Measurements from ENCODE around the gene CYTIP. TPM values are rescaled to one million over a fixed set of nuclear protein-coding genes. Genes with fewer than 3 reads are reported as not detected.

The CYTIP gene
- total and polyA plus RNA-seq, 2 donors from 2014 or later = 3.5 to 24.0 TPM

- FAIRE-seq (no peak), DNase-seq (no peak)
- H3K27me3 ChIP-seq (ENCODE audit: control insufficient read depth, insufficient read depth, low read length) = no peaks in the 10 kb centered on the region
- TF ChIP-seq CTCF (IDR thresholded peaks at IDR 0.05; ENCODE audit: borderline replicate concordance, extremely low read depth, insufficient read depth) = no peak
- H3K9ac ChIP-seq (ENCODE audit: low read length in 3 of 3) = no peak overlapping the region
- no peak overlapping the region for H3K27ac ChIP-seq (ENCODE audit: low read depth in 2 of 2, low read length in 2 of 2)
- peaks cover 0 to 2% (median 0%) of the 10 kb centered on the region in 3 donors for H3K4me1 ChIP-seq (ENCODE audit: control insufficient read depth in 2 of 3, insufficient read depth in 2 of 3, low read depth in 1 of 3, low read length in 3 of 3)
- no peak overlapping the region for H3K4me3 ChIP-seq (ENCODE audit: low read length in 3 of 3)
- H3K36me3 ChIP-seq (ENCODE audit: control insufficient read depth in 2 of 3, insufficient read depth in 3 of 3, low read length in 3 of 3) = no peaks in the 10 kb centered on the region
- H3K9me3 ChIP-seq (ENCODE audit: control insufficient read depth in 2 of 3, insufficient read depth in 1 of 3, low read length in 3 of 3) = no peaks in the 10 kb centered on the region
- intact Hi-C loops (cut with DNase I) = no loop called here
Measured at GRCh38 chr2:157477919-157478318, 34.0 kb upstream of the CYTIP start.

GRCh38 chr2:157476953-157477709 lies 33.2 kb upstream of the CYTIP start:
- no peak for FAIRE-seq

GRCh38 chr2:157475722-157476390 lies 32.0 kb upstream of the CYTIP start:
- no peaks in the 10 kb centered on the region for H3K27me3 ChIP-seq (ENCODE audit: control insufficient read depth, insufficient read depth, low read length)
- peaks cover 0 to 2% (median 0%) of the 10 kb centered on the region in 3 donors for H3K4me1 ChIP-seq (ENCODE audit: control insufficient read depth in 2 of 3, insufficient read depth in 2 of 3, low read depth in 1 of 3, low read length in 3 of 3)
- no peak for TF ChIP-seq CTCF (IDR thresholded peaks at IDR 0.05; ENCODE audit: borderline replicate concordance, extremely low read depth, insufficient read depth)
- H3K9ac ChIP-seq (ENCODE audit: low read length in 3 of 3) = no peak overlapping the region
- DNase-seq (no peak), FAIRE-seq (no peak)
- H3K36me3 ChIP-seq (ENCODE audit: control insufficient read depth in 2 of 3, insufficient read depth in 3 of 3, low read length in 3 of 3) = no peaks in the 10 kb centered on the region
- H3K9me3 ChIP-seq (ENCODE audit: control insufficient read depth in 2 of 3, insufficient read depth in 1 of 3, low read length in 3 of 3) = no peaks in the 10 kb centered on the region
- no peak overlapping the region for H3K27ac ChIP-seq (ENCODE audit: low read depth in 2 of 2, low read length in 2 of 2)
- no peak overlapping the region for H3K4me3 ChIP-seq (ENCODE audit: low read length in 3 of 3)
- intact Hi-C loops (cut with DNase I) = no loop called here

More at GRCh38 chr2:157476953-157477709, 33.2 kb upstream of the CYTIP start:
- no peak for TF ChIP-seq CTCF (IDR thresholded peaks at IDR 0.05; ENCODE audit: borderline replicate concordance, extremely low read depth, insufficient read depth)
- Histone ChIP-seq H3K9me3 (ENCODE audit: control insufficient read depth in 2 of 3, insufficient read depth in 1 of 3, low read length in 3 of 3) (no peaks in the 10 kb centered on the region), H3K27me3 (ENCODE audit: control insufficient read depth, insufficient read depth, low read length) (no peaks in the 10 kb centered on the region), H3K27ac (ENCODE audit: low read depth in 2 of 2, low read length in 2 of 2) (no peak overlapping the region), H3K36me3 (ENCODE audit: control insufficient read depth in 2 of 3, insufficient read depth in 3 of 3, low read length in 3 of 3) (no peaks in the 10 kb centered on the region), H3K9ac (ENCODE audit: low read length in 3 of 3) (no peak overlapping the region), H3K4me1 (ENCODE audit: control insufficient read depth in 2 of 3, insufficient read depth in 2 of 3, low read depth in 1 of 3, low read length in 3 of 3) (peaks cover 0 to 2% (median 0%) of the 10 kb centered on the region in 3 donors), H3K4me3 (ENCODE audit: low read length in 3 of 3) (no peak overlapping the region)
- no peak for DNase-seq
- intact Hi-C loops (cut with DNase I) = no loop called here
